ENCODE results near the gene FAM9A. TPM values are rescaled to one million over a fixed set of nuclear protein-coding genes. Genes with fewer than 3 reads are reported as not detected.

FAM9A gene
- total and polyA plus RNA-seq, 2 donors (not counting 1 experiment from before 2014, with no cell fraction given): not detected

DNA sequence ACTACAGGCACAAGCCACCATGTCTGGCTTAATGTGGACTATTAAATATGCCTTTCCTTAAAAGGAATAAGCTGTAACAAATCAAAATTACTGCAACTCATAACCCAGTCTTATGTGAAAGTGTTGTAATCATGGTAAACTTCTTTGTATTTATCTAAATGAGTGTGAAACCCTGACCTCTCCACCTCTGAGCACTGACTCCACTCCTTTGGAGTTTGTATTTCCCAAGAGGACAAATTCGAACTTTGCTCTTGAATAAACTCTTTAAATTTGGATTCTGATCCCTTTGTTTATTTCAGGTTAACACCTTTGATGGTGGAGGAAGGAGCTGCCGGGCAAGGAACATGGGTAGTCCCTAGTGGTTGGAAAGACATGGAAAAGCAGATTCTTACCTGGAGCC lies 48.3 kb upstream of the FAM9A start:
- Histone ChIP-seq H3K9ac (ENCODE audit: insufficient read depth, low read length) (no peak overlapping the region), H3K36me3 (ENCODE audit: control insufficient read depth, insufficient read depth, low read length) (no peaks in the 10 kb centered on the region), H3K4me3 (replicated peaks in 1 of 4; ENCODE audit: control extremely low read depth in 1 of 4, insufficient read depth in 1 of 4, low read depth in 3 of 4, low read length in 4 of 4) (no peak overlapping the region), H3K27me3 (ENCODE audit: control insufficient read depth, insufficient read depth, low read length) (no peaks in the 10 kb centered on the region), H4K20me1 (ENCODE audit: control insufficient read depth, extremely low read depth, insufficient read depth, low read length) (no peaks in the 10 kb centered on the region), H3K4me2 (ENCODE audit: extremely low read depth, insufficient read depth, low read length) (no peak overlapping the region), H3K4me1 (ENCODE audit: control insufficient read depth, extremely low read depth, insufficient read depth, low read length) (no peaks in the 10 kb centered on the region), H3K27ac (ENCODE audit: insufficient read depth, low read length) (peak overlapping the region; percentile 36), H2AFZ (ENCODE audit: low read length) (no peak overlapping the region), H3K9me3 (ENCODE audit: control insufficient read depth, insufficient read depth, low read depth, low read length) (no peaks in the 10 kb centered on the region), H3K79me2 (ENCODE audit: control insufficient read depth, insufficient read depth, low read length) (no peaks in the 10 kb centered on the region)
- TF ChIP-seq EZH2 (IDR thresholded peaks at IDR 0.05; ENCODE audit: low read length, missing control alignments): no peak
- TF ChIP-seq, protein P1, sequence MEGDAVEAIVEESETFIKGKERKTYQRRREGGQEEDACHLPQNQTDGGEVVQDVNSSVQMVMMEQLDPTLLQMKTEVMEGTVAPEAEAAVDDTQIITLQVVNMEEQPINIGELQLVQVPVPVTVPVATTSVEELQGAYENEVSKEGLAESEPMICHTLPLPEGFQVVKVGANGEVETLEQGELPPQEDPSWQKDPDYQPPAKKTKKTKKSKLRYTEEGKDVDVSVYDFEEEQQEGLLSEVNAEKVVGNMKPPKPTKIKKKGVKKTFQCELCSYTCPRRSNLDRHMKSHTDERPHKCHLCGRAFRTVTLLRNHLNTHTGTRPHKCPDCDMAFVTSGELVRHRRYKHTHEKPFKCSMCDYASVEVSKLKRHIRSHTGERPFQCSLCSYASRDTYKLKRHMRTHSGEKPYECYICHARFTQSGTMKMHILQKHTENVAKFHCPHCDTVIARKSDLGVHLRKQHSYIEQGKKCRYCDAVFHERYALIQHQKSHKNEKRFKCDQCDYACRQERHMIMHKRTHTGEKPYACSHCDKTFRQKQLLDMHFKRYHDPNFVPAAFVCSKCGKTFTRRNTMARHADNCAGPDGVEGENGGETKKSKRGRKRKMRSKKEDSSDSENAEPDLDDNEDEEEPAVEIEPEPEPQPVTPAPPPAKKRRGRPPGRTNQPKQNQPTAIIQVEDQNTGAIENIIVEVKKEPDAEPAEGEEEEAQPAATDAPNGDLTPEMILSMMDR (conservative IDR thresholded peaks at IDR 0.05 in 1 of 2, IDR thresholded peaks at IDR 0.05 in 1 of 2; ENCODE audit: low read depth in 1 of 2, low read length in 2 of 2): no peak
- DNase-seq (ENCODE audit: low read depth in 2 of 2): peak in 1 of 2 donors; percentile 73

DNA sequence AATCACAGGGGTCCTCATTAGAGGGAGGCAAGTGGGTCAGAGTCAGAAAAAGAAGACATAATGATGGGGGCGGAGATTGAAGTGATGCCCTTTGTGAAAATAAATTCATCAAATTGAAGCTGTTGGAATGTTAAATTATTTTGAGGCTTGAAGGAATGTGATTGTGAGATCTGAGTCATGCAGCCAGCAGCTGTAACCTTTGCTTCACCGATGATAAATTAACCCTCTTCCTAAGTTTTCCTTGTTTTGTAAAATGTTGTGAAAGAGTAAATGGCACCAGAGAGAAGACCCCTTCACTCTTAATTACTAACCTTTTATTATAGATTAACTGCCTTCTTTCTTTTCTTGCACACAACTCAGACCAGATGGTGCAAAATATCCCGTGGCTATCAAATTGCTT lies 47.7 kb upstream of the FAM9A start:
- TF ChIP-seq, protein P1 (conservative IDR thresholded peaks at IDR 0.05 in 1 of 2, IDR thresholded peaks at IDR 0.05 in 1 of 2; ENCODE audit: low read depth in 1 of 2, low read length in 2 of 2): no peak
- TF ChIP-seq EZH2 (IDR thresholded peaks at IDR 0.05; ENCODE audit: low read length, missing control alignments): no peak
- DNase-seq (ENCODE audit: low read depth in 2 of 2): peak; percentile 55 to 77

DNA sequence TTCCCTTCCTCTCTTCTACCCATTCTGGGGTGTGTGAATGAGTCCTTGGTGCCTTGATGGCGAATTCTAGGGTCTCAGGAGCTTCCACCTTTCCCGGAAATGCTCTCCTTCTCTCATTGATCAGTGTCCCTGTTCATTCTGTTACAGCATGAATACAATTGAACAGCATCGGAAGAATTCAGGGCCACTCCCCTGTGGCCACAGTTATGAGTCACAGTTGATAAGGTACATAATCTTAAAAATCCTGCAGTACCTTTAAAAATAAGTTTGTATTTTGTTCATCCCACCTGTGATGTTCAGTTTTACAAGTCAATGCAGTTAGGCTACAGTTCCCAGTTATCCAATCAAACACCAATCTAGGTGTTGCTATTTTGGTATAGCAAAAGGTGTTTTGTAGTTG lies 47.3 kb upstream of the FAM9A start:
- Histone ChIP-seq H3K4me1 (ENCODE audit: control insufficient read depth, extremely low read depth, insufficient read depth, low read length) (no peaks in the 10 kb centered on the region), H3K27me3 (ENCODE audit: control insufficient read depth, insufficient read depth, low read length) (no peaks in the 10 kb centered on the region), H4K20me1 (ENCODE audit: control insufficient read depth, extremely low read depth, insufficient read depth, low read length) (no peaks in the 10 kb centered on the region), H3K79me2 (ENCODE audit: control insufficient read depth, insufficient read depth, low read length) (no peaks in the 10 kb centered on the region), H3K4me2 (ENCODE audit: extremely low read depth, insufficient read depth, low read length) (no peak overlapping the region), H3K9ac (ENCODE audit: insufficient read depth, low read length) (no peak overlapping the region), H3K27ac (ENCODE audit: insufficient read depth, low read length) (no peak overlapping the region), H3K9me3 (ENCODE audit: control insufficient read depth, insufficient read depth, low read depth, low read length) (no peaks in the 10 kb centered on the region), H3K36me3 (ENCODE audit: control insufficient read depth, insufficient read depth, low read length) (no peaks in the 10 kb centered on the region), H3K4me3 (replicated peaks in 1 of 4; ENCODE audit: control extremely low read depth in 1 of 4, insufficient read depth in 1 of 4, low read depth in 3 of 4, low read length in 4 of 4) (no peak overlapping the region), H2AFZ (ENCODE audit: low read length) (no peak overlapping the region)
- TF ChIP-seq EZH2 (IDR thresholded peaks at IDR 0.05; ENCODE audit: low read length, missing control alignments): no peak
- TF ChIP-seq, protein P1 (conservative IDR thresholded peaks at IDR 0.05 in 1 of 2, IDR thresholded peaks at IDR 0.05 in 1 of 2; ENCODE audit: low read depth in 1 of 2, low read length in 2 of 2): no peak
- DNase-seq (ENCODE audit: low read depth in 2 of 2): peak in 1 of 2 donors; percentile 45

More for the DNA sequence above, 47.7 kb upstream of the FAM9A start:
- Histone ChIP-seq H3K27me3 (ENCODE audit: control insufficient read depth, insufficient read depth, low read length) (no peaks in the 10 kb centered on the region), H3K79me2 (ENCODE audit: control insufficient read depth, insufficient read depth, low read length) (no peaks in the 10 kb centered on the region), H3K4me2 (ENCODE audit: extremely low read depth, insufficient read depth, low read length) (no peak overlapping the region), H3K9ac (ENCODE audit: insufficient read depth, low read length) (no peak overlapping the region), H3K4me1 (ENCODE audit: control insufficient read depth, extremely low read depth, insufficient read depth, low read length) (no peaks in the 10 kb centered on the region), H3K4me3 (replicated peaks in 1 of 4; ENCODE audit: control extremely low read depth in 1 of 4, insufficient read depth in 1 of 4, low read depth in 3 of 4, low read length in 4 of 4) (no peak overlapping the region), H3K9me3 (ENCODE audit: control insufficient read depth, insufficient read depth, low read depth, low read length) (no peaks in the 10 kb centered on the region), H4K20me1 (ENCODE audit: control insufficient read depth, extremely low read depth, insufficient read depth, low read length) (no peaks in the 10 kb centered on the region), H3K36me3 (ENCODE audit: control insufficient read depth, insufficient read depth, low read length) (no peaks in the 10 kb centered on the region), H3K27ac (ENCODE audit: insufficient read depth, low read length) (no peak overlapping the region), H2AFZ (ENCODE audit: low read length) (no peak overlapping the region)
